ENCODE measurements around the gene ZNF385D.

DNA sequence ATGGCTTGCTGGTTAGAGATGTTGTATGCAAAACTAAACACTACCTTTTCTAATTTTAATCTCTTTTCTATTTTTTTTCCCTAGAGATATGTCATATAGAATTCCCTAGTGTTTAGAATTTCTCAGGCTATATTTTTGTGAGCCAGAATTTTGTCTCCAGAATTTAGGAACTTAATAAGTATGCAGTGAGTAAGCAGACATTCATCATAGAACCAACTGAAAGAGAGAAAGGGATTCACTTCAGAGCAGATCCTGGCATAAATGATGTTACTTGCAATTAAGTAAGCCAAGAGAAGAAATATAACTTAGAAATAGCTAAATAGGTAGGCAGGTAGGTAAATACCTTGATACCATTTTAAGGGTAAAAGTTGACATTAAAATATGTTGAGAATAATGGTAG, 288.9 kb downstream of the ZNF385D start:
- no peak for TF ChIP-seq POLR2A (IDR thresholded peaks at IDR 0.05)
- TF ChIP-seq, protein P1, sequence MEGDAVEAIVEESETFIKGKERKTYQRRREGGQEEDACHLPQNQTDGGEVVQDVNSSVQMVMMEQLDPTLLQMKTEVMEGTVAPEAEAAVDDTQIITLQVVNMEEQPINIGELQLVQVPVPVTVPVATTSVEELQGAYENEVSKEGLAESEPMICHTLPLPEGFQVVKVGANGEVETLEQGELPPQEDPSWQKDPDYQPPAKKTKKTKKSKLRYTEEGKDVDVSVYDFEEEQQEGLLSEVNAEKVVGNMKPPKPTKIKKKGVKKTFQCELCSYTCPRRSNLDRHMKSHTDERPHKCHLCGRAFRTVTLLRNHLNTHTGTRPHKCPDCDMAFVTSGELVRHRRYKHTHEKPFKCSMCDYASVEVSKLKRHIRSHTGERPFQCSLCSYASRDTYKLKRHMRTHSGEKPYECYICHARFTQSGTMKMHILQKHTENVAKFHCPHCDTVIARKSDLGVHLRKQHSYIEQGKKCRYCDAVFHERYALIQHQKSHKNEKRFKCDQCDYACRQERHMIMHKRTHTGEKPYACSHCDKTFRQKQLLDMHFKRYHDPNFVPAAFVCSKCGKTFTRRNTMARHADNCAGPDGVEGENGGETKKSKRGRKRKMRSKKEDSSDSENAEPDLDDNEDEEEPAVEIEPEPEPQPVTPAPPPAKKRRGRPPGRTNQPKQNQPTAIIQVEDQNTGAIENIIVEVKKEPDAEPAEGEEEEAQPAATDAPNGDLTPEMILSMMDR (IDR thresholded peaks at IDR 0.05) = no peak
